K562 (cell line): ENCODE results near the gene CAPN5. TPM values are rescaled to one million over a fixed set of nuclear protein-coding genes. Genes with fewer than 3 reads are reported as not detected.

Source experiments
- ASH1L ChIP-seq: fragments of 450-650 bp; IDR thresholded peaks from 2 replicates; pipeline ENCODE4 v1.6.1; 2018; ENCODE audit warnings: borderline replicate concordance, mild to moderate bottlenecking, low read depth; ENCODE audit not compliant: partially characterized antibody
- ATF1 ChIP-seq, 2 experiments: fragments of 450-650 bp in 1 of 2; IDR thresholded peaks; 2 replicates each; pipeline ENCODE4 v1.6.1; 2016; ENCODE audit warnings: missing compliant biosample characterization in 1 of 2, missing genetic modification characterization in 1 of 2
- ETS2 ChIP-seq: IDR thresholded peaks from 2 replicates; pipeline ENCODE4 v1.6.1; 2016; ENCODE audit warnings: borderline replicate concordance, missing genetic modification characterization, mild to moderate bottlenecking, moderate library complexity, missing compliant biosample characterization; ENCODE audit not compliant: poor library complexity, severe bottlenecking
- NR2C1 ChIP-seq, 2 experiments: fragments of 450-650 bp; IDR thresholded peaks; 2 replicates each; pipeline ENCODE4 v1.6.1; 2017; ENCODE audit warnings: mild to moderate bottlenecking in 2 of 2, antibody characterized with exemption in 1 of 2, inconsistent platforms in 1 of 2, missing compliant biosample characterization in 1 of 2, missing genetic modification characterization in 1 of 2
- SRSF9 ChIP-seq: fragments of 200-400 bp; formaldehyde crosslinking; IDR thresholded peaks from 2 replicates; pipeline ENCODE4 v1.6.1; 2017; ENCODE audit warnings: low read depth, low read length, borderline replicate concordance
- THRB ChIP-seq: fragments of 450-650 bp; formaldehyde crosslinking; conservative IDR thresholded peaks from 2 replicates; pipeline ENCODE4 v1.4.0; 2022; ENCODE audit warnings: mild to moderate bottlenecking, missing genetic modification characterization
- TRIM24 ChIP-seq, 2 experiments: fragments of 450-650 bp; IDR thresholded peaks; 2 replicates each; pipeline ENCODE4 v1.6.1; 2016
- ZBTB49 ChIP-seq: sonication (generic); formaldehyde crosslinking; IDR thresholded peaks from 2 replicates; pipeline ENCODE4 v1.8.0; 2022; ENCODE audit warnings: missing genetic modification reagents, mild to moderate bottlenecking, borderline replicate concordance
- ZNF23 ChIP-seq: fragments of 250-450 bp; sonication (Bioruptor Pico); IDR thresholded peaks from 2 replicates; pipeline ENCODE4 v1.4.0; 2020; ENCODE audit warnings: mild to moderate bottlenecking
- ZNF384 ChIP-seq: IDR thresholded peaks from 2 replicates; pipeline ENCODE4 v1.6.1; 2012; ENCODE audit warnings: low read depth, low read length, improper control_type of control experiment
- ZZZ3 ChIP-seq: fragments of 450-650 bp; IDR thresholded peaks from 2 replicates; pipeline ENCODE4 v1.6.1; 2016; ENCODE audit warnings: antibody characterized with exemption, mild to moderate bottlenecking, moderate library complexity
- polyA plus RNA-seq, 8 experiments: library from polyadenylated mRNA; depleted of rRNA in 4 of 8; stranded (reverse) in 5 of 8; unstranded in 3 of 8; fragments of >200 nt; fragmentation: Nextera tagmentation in 2 of 8; fragmentation: Illumina TruSeq in 1 of 8; extraction: Ambion mirVana in 2 of 8; extraction: Trizol in 1 of 8; gene quantifications; 2 replicates each; pipeline versions ENCODE4 v1.2.1 to v1.2.3, GENCODE V29; 2011 to 2014; ENCODE audit warnings: inconsistent platforms in 1 of 8, missing spikeins in 1 of 8
- total RNA-seq, 7 experiments: library from RNA; depleted of rRNA in 6 of 7; stranded (reverse); fragments of >200 nt in 6 of 7; fragmentation: Illumina TruSeq in 2 of 7; extraction: Trizol in 2 of 7; gene quantifications; 2 replicates each; pipeline versions ENCODE4 v1.2.1 to v1.2.3, GENCODE V29; 2011 to 2021; ENCODE audit warnings: low replicate concordance in 1 of 7
- TF ChIP-seq, protein P1 (sequence below): fragments of 450-650 bp; IDR thresholded peaks from 2 replicates; pipeline ENCODE4 v1.6.1; 2017; ENCODE audit warnings: antibody characterized with exemption, mild to moderate bottlenecking
- TF ChIP-seq, protein P2 (sequence below): fragments of 250-450 bp; sonication (Bioruptor Pico); IDR thresholded peaks from 2 replicates; pipeline ENCODE4 v1.5.0; 2020; ENCODE audit warnings: mild to moderate bottlenecking
- TF ChIP-seq, protein P3 (sequence below): fragments of 450-650 bp; IDR thresholded peaks from 2 replicates; pipeline ENCODE4 v1.6.1; 2016; ENCODE audit warnings: mild to moderate bottlenecking

The CAPN5 gene
- total and polyA plus RNA-seq, 9 of the 15 experiments (the other 6 are each of a cell fraction or from before 2014, with no cell fraction given) = 0.04 to 0.44 (median 0.14) TPM; not detected in 2

DNA sequence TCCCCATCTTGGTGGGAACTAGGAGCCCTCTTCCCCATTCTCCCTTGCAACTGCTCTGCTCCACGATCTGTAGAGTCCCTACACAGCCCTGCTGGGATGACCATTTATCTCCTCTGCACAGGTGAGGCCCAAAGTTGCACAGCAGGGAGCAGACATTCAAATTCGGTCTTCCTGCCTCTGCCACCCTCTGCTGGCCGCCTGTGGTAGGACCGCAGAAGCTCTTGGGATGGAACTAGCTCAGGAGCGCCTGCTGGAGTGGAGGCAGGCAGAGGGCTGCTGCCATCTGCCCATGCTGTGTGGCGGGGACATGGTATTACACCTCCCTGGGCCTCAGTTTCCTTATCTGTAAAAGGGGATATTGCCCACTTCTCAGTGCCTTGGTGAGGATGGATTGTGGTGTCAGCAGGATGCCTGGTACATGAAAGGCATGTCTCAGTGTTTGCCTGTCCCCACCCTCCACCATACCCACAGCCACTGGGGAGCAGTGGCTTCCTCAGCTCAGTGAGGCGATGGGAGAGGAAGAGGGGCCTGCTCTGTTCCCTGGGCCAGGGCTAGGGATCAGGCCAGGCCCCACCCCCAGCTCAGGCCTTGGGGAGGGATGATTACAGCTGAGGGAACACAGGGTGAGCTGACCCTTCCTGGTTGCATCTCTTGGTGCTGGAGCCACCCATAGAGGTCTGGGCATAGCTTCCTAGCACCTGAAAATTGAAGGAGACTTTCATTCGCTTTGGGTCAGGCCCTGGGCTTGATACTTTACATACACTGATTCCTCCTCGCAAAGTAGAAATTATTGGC is 24.6 kb downstream of the CAPN5 start (continued):
- TF ChIP-seq THRB (CRISPR knock-in tag) (no peak), ATF1 (CRISPR knock-in tag; IDR thresholded peaks at IDR 0.05) (no peak), ATF1 (tag; IDR thresholded peaks at IDR 0.05) (no peak), ZNF23 (no peak), ZNF384 (peak; percentile 78), SRSF9 (no peak), NR2C1 (IDR thresholded peaks at IDR 0.05) (no peak), NR2C1 (tag; IDR thresholded peaks at IDR 0.05) (no peak), ZZZ3 (no peak), ZBTB49 (CRISPR knock-in tag) (no peak), TRIM24 (IDR thresholded peaks at IDR 0.05) (no peak), ETS2 (tag) (no peak), ASH1L (no peak)
- TF ChIP-seq, protein P1, sequence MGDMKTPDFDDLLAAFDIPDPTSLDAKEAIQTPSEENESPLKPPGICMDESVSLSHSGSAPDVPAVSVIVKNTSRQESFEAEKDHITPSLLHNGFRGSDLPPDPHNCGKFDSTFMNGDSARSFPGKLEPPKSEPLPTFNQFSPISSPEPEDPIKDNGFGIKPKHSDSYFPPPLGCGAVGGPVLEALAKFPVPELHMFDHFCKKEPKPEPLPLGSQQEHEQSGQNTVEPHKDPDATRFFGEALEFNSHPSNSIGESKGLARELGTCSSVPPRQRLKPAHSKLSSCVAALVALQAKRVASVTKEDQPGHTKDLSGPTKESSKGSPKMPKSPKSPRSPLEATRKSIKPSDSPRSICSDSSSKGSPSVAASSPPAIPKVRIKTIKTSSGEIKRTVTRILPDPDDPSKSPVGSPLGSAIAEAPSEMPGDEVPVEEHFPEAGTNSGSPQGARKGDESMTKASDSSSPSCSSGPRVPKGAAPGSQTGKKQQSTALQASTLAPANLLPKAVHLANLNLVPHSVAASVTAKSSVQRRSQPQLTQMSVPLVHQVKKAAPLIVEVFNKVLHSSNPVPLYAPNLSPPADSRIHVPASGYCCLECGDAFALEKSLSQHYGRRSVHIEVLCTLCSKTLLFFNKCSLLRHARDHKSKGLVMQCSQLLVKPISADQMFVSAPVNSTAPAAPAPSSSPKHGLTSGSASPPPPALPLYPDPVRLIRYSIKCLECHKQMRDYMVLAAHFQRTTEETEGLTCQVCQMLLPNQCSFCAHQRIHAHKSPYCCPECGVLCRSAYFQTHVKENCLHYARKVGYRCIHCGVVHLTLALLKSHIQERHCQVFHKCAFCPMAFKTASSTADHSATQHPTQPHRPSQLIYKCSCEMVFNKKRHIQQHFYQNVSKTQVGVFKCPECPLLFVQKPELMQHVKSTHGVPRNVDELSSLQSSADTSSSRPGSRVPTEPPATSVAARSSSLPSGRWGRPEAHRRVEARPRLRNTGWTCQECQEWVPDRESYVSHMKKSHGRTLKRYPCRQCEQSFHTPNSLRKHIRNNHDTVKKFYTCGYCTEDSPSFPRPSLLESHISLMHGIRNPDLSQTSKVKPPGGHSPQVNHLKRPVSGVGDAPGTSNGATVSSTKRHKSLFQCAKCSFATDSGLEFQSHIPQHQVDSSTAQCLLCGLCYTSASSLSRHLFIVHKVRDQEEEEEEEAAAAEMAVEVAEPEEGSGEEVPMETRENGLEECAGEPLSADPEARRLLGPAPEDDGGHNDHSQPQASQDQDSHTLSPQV = no peak
- TF ChIP-seq, protein P2, sequence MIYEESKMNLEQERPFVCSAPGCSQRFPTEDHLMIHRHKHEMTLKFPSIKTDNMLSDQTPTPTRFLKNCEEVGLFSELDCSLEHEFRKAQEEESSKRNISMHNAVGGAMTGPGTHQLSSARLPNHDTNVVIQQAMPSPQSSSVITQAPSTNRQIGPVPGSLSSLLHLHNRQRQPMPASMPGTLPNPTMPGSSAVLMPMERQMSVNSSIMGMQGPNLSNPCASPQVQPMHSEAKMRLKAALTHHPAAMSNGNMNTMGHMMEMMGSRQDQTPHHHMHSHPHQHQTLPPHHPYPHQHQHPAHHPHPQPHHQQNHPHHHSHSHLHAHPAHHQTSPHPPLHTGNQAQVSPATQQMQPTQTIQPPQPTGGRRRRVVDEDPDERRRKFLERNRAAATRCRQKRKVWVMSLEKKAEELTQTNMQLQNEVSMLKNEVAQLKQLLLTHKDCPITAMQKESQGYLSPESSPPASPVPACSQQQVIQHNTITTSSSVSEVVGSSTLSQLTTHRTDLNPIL (CRISPR knock-in tag) = no peak
- TF ChIP-seq, protein P3, sequence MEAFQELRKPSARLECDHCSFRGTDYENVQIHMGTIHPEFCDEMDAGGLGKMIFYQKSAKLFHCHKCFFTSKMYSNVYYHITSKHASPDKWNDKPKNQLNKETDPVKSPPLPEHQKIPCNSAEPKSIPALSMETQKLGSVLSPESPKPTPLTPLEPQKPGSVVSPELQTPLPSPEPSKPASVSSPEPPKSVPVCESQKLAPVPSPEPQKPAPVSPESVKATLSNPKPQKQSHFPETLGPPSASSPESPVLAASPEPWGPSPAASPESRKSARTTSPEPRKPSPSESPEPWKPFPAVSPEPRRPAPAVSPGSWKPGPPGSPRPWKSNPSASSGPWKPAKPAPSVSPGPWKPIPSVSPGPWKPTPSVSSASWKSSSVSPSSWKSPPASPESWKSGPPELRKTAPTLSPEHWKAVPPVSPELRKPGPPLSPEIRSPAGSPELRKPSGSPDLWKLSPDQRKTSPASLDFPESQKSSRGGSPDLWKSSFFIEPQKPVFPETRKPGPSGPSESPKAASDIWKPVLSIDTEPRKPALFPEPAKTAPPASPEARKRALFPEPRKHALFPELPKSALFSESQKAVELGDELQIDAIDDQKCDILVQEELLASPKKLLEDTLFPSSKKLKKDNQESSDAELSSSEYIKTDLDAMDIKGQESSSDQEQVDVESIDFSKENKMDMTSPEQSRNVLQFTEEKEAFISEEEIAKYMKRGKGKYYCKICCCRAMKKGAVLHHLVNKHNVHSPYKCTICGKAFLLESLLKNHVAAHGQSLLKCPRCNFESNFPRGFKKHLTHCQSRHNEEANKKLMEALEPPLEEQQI = no peak
